ENCODE results near the gene FCN1.

Gene FCN1

DNA sequence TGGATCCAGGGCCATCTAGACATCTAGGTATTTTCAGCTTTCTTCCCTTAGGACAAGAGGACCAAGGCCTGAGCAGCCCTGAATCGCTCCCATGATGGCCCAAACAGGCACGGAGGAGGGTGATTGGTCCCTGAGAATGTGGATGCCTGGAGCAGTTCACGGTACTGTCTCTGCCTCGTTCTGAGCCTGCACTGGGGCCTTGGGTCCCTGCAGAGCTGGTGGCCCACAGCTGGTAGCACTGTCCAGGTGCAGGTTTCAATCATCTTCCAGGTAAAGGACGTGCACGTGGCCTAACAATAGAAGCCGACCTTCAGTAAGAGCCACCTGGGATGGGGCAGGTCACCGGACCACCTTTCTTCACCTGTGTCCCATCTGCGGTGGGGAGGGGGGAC lies 19.4 kb upstream of the FCN1 start:
- Mint-ChIP-seq H3K27ac (no peak overlapping the region), H3K36me3 (ENCODE audit: low read depth) (no peaks in the 10 kb centered on the region), H3K9me3 (no peaks in the 10 kb centered on the region), H3K4me1 (peaks cover 90% of the 10 kb centered on the region), H3K27me3 (ENCODE audit: low read depth, poor library complexity) (peaks cover 5% of the 10 kb centered on the region), H3K4me3 (no peak overlapping the region)
- TF ChIP-seq, protein P1, sequence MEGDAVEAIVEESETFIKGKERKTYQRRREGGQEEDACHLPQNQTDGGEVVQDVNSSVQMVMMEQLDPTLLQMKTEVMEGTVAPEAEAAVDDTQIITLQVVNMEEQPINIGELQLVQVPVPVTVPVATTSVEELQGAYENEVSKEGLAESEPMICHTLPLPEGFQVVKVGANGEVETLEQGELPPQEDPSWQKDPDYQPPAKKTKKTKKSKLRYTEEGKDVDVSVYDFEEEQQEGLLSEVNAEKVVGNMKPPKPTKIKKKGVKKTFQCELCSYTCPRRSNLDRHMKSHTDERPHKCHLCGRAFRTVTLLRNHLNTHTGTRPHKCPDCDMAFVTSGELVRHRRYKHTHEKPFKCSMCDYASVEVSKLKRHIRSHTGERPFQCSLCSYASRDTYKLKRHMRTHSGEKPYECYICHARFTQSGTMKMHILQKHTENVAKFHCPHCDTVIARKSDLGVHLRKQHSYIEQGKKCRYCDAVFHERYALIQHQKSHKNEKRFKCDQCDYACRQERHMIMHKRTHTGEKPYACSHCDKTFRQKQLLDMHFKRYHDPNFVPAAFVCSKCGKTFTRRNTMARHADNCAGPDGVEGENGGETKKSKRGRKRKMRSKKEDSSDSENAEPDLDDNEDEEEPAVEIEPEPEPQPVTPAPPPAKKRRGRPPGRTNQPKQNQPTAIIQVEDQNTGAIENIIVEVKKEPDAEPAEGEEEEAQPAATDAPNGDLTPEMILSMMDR (IDR thresholded peaks at IDR 0.05), result no peak
- DNase-seq, result no peak

DNA sequence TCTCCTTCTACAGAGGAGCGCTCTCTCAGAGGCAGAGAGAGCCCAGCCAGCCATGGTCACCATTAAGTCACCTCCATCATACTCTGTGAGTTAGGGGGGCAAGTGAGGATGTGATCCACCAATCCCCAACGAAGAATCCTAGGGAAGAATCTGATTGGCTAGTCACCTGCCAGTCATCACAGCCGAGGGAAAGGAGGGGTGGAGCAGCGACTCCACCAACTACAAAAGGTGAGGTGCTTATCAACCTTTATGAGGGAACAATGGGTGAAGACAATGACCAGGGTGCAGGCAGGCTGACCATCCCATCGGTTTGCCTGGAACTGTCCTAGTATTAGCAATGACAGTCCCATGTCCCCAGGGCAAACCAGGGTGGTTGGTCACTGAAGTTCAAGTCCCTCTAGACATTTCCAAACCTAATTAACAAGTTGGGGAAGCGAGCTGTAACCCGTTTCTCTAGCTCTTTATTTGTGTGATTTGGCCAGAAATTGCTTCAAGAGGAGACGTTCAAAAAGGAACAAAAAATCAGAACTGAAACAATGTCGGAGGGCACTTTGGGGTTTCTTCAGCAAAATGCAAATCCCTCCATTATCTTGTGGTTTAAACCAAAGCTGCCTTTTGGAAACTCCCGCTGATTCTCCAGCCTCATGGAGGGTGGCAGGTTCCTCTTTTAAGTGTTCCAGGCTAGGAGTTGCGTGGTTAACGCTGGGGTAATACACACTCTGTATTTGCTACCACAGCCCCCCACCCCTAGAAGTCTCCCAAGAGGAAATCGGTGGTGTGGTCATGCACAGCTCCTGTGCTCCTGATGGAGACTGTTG lies 18.8 kb upstream of the FCN1 start:
- TF ChIP-seq, protein P1 (IDR thresholded peaks at IDR 0.05), result no peak
- H3K36me3 Mint-ChIP-seq (ENCODE audit: low read depth), result no peaks in the 10 kb centered on the region
- H3K9me3 Mint-ChIP-seq, result no peaks in the 10 kb centered on the region
- H3K4me1 Mint-ChIP-seq, result peaks cover 90% of the 10 kb centered on the region
- no peak overlapping the region for H3K27ac Mint-ChIP-seq
- H3K27me3 Mint-ChIP-seq (ENCODE audit: low read depth, poor library complexity), result peaks cover 5% of the 10 kb centered on the region
- H3K4me3 Mint-ChIP-seq, result no peak overlapping the region
- no peak for DNase-seq

DNA sequence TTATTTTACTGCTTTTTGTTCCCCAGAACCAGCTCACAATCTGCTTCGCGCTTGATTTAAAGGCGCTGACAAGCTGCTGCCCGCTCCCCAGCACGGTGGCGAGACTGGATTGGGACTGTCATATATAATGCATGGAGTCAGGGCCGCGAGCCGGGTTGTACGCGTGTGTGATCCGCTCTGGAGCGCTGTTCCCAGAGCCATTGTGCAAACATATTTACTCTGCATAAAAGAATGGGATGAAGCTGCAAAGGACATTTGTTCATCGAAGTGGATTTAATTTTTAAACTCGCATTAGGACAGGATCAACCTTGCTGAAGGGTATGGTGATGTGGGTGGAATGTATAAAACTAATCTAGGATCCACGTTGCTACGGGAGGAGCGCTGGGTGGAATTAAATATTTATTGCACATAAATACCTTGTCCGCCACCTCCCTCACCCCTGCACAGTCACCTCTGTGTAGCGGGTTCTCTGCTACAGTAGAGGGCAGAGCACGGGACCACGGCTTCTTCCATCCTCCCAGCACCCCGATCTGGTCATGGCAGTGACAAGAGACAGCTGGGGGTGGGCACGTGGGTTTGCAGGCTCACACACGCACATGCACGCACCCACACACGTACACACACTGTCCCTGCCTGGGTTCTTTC lies 18.1 kb upstream of the FCN1 start:
- Mint-ChIP-seq H3K27me3 (ENCODE audit: low read depth, poor library complexity) (peaks cover 5% of the 10 kb centered on the region), H3K9me3 (no peaks in the 10 kb centered on the region), H3K4me1 (peaks cover 89% of the 10 kb centered on the region), H3K36me3 (ENCODE audit: low read depth) (no peaks in the 10 kb centered on the region), H3K27ac (peak overlapping the region; percentile 96), H3K4me3 (peak overlapping the region; percentile 55)
- TF ChIP-seq, protein P1 (IDR thresholded peaks at IDR 0.05), result no peak
- peak; percentile 51 for DNase-seq

DNA sequence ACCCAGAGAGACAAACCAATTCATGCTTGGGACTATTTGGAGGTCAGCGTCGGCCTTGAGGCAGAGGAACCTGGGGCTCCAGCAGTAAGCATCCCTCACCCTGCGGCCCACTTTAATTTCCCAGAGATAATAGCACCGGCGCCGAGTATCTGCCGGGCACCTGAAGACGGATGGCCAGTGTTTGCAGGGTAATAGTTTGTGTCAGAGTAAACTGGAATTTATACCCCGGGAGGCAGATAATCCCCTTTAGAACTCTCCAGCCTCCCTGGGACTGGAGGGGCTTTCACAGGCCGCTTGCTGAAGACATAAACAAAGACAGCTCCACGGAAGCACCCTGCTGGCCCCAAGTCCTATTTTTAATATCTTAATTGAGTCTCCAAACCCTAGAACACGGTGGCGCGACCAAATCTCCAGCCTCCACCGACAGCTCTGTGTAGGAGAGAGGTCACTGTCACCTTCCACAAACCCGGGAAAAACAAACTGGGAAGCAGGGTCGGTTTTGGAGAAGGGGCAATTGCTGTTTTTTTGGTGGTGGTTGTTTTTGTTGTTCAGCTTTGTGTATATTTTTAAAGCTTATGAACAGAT lies 17.4 kb upstream of the FCN1 start:
- peaks cover 5% of the 10 kb centered on the region for H3K27me3 Mint-ChIP-seq (ENCODE audit: low read depth, poor library complexity)
- TF ChIP-seq, protein P1 (IDR thresholded peaks at IDR 0.05), result no peak
- DNase-seq, result no peak
- H3K36me3 Mint-ChIP-seq (ENCODE audit: low read depth), result no peaks in the 10 kb centered on the region
- peak overlapping the region; percentile 55 for H3K4me3 Mint-ChIP-seq
- H3K9me3 Mint-ChIP-seq, result no peaks in the 10 kb centered on the region
- peak overlapping the region; percentile 96 for H3K27ac Mint-ChIP-seq
- peaks cover 86% of the 10 kb centered on the region for H3K4me1 Mint-ChIP-seq

DNA sequence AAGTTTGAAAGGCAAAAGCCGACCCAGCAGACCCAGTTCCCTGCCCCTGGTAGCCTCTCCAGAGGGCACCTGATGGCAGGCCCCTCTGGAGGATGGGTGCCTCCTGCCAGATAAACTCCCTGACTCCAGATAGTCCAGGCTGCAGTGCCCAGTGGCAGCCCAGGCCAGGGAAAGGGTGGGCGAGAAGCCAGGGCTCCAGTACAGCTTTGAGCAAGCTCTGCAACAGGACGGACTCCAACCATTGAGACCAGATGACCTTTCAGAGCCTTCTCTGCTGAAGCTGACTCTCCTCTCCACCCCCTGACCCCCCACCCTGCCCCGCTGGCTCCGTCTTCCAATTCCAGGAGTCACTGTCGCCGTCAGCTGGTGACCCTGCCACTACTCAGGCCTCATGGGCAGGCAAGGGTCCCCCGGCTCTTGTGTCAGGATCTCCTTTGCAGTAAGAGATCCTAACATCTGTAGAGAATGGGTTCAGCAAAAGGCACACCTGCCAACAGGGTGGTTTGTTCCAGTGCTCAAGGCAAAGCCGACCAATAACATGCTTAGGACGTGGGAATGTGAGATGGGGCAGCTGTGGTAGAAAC lies 15.5 kb upstream of the FCN1 start:
- TF ChIP-seq, protein P1 (IDR thresholded peaks at IDR 0.05), result no peak
- H3K9me3 Mint-ChIP-seq, result no peaks in the 10 kb centered on the region
- peaks cover 5% of the 10 kb centered on the region for H3K27me3 Mint-ChIP-seq (ENCODE audit: low read depth, poor library complexity)
- H3K4me1 Mint-ChIP-seq, result peaks cover 68% of the 10 kb centered on the region
- H3K4me3 Mint-ChIP-seq, result no peak overlapping the region
- H3K27ac Mint-ChIP-seq, result no peak overlapping the region
- no peak for DNase-seq
- H3K36me3 Mint-ChIP-seq (ENCODE audit: low read depth), result no peaks in the 10 kb centered on the region

Measured in nephron progenitor cell (in vitro differentiated cells).